Measurements from ENCODE around the gene VRTN.
"Not testable (repeated sequence)": the region's sequence is repeated elsewhere in the genome, so short reads cannot be mapped to it uniquely, and the experiment has no call there.

Gene VRTN

DNA sequence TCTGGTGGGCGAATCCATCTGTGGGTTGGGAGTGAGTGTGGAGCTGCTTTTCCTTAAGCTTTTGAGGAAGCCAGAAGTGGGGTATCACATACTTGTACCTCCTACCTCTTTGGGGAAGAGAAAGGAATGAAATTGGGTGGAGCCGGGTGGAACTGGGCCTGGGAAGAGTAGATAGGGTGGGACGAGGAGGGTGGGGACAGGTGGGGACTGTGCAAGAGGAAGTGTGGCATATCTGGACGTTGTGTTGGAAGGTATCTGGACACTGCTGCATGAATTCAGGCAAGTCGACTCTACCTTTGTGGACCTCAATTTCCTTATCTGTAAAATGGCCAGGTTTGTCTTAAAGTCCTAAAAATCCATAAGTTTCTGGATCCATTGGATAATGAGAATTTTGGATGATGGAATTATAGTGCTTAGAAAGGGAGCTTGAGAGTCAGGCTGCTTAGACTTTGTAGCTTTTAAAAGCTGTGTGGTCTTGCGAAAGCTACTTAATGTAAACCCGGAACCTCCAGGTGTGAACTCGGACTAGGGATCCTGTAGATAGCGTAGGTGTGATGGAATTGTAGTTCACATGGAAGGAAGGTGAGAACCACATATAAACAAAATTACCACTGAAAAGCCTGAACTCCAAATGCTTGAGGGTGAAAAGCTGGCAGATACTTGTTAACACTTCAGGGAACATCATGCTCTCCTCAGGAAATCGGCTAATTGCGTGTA lies 2.1 kb downstream of the VRTN start:
- DNase-seq: no peak

DNA sequence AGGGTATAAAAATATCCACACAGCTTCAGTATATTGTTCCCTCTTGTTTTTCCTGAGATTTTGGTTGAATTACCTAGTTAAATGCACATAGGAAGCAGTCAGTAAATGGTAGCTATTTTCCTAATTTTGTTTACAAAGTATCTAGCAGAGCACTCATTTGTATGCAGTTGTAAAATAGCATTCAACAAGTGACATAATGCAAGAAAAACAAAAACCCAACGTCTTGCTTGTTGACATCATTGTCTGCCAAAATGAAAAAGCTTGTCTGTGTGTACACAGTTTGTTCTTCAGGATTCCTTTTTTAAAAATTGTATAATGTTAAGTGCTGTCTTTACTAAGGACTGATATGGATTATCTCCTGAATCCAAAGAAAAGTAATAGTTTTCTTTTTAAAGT lies 2.7 kb downstream of the VRTN start:
- no peak for DNase-seq

DNA sequence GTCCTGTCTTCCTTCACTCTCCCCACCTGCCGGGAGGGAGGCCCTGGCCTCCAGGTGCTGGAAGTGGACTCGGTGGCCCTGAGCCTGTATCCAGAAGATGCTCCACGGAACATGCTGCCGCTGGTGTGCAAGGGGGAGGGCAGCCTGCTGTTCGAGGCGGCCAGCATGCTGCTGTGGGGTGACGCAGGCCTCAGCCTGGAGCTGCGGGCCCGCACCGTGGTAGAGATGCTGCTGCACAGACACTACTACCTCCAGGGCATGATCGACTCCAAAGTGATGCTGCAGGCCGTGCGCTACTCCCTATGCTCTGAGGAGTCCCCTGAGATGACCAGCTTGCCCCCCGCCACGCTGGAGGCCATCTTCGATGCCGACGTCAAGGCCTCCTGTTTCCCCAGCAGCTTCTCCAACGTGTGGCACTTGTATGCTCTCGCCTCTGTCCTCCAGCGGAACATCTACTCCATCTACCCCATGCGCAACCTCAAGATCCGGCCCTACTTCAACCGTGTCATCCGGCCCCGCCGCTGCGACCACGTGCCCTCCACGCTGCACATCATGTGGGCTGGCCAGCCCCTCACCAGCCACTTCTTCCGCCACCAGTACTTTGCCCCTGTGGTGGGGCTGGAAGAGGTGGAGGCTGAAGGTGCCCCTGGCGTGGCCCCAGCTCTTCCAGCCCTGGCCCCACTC lies 8.8 kb downstream of the VRTN start:
- DNase-seq: no peak

DNA sequence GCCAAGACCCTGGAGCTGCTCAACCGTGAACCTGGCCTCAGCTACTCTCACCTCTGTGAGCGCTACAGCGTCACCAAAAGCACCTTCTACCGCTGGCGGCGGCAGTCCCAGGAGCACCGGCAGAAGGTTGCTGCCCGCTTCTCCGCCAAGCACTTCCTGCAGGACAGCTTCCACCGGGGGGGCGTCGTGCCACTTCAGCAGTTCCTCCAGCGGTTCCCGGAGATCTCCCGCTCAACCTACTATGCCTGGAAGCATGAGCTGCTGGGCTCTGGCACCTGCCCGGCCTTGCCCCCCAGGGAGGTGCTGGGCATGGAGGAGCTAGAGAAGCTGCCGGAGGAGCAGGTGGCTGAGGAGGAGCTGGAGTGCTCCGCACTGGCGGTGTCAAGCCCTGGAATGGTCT lies 9.3 kb downstream of the VRTN start:
- DNase-seq: no peak

- no peak for DNase-seq
Measured at GRCh38 chr14:74358176-74358829, 10.0 kb downstream of the VRTN start.

DNA sequence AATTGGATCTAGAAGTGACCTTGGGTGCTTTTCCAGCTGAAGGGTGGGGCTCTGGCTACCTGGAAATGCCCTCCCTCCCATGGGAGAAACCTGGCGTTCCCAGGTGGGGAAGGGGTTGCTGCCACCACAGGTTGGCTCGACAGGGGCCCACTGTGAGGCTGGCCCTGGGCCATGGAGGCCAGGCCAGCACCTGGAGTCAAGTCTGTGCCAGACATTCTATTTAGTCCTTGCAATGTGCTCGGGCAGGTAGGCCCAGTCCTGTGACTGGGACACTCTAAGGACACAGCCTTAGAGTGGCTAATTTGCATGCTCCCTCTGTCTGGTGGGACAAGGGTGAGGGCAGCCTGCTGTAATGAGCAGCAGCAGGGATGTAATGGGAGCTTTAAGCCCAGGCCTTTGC lies 11.9 kb downstream of the VRTN start:
- DNase-seq: no peak

DNA sequence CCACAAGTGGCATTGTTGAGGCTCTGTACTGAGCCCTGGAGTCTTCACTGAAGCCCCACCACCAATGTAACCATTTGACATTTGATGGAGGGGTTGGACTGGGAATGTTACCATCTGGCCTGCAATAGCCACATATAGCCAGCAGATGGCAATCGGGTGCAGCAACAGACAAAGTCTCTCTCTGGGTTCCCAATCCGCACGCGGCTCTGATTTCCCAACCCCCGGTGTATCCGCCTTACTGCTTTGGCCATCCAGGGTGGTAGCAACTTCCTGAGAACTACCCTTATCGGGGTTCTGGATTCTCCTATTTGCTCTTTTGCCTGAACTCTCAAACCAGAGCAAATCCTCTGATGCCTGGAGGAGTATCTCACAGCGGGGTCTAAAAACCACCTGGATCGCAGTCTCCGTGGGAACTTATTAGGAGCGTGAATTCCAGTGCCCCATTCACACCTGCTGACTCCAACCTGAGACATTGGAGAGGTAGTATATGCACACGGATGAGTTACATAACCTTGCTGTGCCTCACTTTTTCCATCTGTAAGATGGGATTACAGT lies 14.2 kb downstream of the VRTN start:
- no peak for DNase-seq

DNA sequence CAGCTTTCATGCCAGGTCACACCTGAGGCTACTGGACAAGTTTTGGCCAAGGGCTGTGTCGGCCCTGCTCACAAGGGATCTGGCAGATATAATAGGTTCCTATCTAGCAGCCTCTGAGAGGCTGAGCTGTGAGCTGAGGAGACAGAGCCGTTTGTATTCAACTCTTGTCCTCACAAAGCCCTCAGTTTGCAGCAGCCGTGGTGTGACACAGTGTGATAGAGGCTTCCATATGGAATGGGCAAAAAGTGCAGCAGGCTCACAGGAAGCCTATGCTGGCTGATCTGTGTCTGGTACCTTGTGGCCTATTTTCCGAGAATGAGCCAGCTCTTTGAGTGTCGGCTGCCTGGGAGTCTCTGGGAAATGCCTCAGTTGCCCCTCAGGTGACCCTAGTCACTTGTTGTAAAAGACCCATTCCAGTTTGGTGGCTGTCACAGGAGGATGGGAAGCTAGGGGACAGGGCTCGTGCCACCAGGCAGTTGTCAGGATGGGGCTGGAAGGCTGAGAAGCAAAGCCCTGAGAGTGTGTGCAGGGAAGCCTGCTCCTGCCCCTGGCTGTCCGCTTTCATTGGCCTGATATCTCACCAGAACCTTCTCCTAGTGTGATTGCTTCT lies 16.1 kb downstream of the VRTN start:
- no peak for DNase-seq

DNA sequence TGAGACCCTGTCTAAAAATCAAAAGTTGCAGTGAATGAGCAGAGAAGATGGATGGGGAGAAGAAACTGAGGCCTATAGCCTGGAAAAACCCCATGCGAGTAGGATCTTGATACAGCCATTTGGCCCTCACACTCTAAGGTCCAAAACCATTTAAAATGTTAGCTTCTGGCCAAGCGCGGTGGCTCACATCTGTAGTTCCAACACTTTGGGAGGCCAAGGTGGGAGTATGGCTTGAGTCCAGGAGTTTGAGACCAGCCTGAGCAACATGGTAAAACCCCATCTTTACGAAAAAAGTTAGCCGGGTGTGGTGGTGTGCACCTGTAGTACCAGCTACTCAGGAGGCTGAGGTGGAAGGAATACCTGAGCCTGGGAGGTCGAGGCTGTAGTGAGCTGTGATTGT lies 19.8 kb downstream of the VRTN start:
- no peak for DNase-seq

GRCh38 chr14:74368441-74368840 lies 20.2 kb downstream of the VRTN start:
- no peak for DNase-seq

- no peak for DNase-seq
Measured at GRCh38 chr14:74377976-74378690, 29.9 kb downstream of the VRTN start.

DNA sequence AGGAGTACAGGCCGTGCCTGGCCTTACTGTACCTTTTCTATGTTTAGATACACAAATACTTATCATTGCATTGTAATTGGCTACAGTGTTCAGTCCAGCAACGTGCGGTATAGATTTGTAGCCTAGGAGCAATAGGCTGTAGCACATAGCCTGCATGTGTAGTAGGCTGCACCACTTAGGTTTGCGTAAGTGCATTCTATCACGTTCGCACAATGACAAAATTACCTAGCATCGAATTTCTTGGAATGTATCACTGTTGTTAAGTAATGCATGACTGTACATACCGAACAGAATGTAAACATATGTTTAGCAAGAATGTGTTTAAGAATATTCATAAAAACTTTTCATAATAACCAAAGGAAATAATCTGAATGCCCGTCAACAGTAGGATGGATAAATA lies 31.9 kb downstream of the VRTN start:
- DNase-seq: no peak

DNA sequence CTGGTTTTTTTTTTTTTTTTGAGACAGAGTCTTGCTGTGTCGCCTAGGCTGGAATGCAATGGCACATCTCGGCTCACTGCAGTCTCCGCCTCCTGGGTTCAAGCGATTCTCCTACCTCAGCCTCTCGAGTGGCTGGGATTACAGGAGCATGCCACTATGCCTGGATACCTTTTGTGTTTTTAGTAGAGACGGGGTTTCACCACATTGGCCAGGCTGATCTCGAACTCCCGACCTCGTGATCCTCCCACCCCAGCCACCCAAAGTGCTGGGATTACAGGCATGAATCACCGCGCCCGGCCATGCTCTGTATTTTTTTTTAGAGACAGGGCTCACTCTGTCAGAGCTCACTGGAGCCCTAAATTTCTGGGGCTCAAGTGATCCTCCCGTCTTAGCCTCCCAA lies 32.6 kb downstream of the VRTN start:
- DNase-seq: no peak

GRCh38 chr14:74381571-74381970 lies 33.3 kb downstream of the VRTN start:
- not testable (repeated sequence) for DNase-seq

DNA sequence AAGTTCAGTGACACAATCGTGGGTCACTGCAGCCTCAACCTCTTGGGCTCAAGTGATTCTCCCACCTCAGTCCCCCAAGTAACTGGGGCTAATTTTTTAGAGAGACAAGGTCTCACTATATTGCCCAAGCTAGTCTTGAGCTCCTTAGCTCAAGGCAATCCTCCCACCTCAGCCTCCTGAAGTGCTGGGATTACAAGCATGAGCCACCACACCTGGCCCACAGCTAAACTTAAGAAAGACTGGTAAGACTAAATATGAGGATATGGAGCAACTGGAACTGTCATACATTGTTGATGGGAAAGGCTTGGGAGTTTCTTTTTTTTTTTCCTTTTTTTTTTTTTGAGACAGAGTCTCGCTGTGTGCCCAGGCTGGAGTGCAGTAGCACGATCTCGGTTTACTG lies 34.0 kb downstream of the VRTN start:
- no peak for DNase-seq

DNA sequence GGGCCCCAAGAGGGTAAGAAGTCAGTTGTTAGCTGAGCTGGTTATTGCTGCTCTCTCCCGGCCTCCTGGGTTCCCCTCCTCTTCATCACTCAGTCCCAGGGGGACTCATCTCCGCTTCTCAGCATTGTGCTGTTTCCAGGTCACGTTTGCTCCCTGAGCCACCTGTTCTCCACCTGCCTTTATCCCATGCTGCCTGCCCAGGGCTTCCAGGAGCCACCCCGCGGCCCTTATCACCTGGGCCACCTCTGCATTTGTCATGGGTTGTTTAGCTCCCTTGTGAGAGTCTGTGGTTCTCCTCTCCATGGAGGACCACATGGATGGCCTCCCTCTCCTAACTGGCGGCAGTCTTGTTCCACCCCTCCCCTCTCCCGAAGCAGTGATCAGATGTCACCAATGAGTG lies 41.7 kb downstream of the VRTN start:
- DNase-seq: no peak

DNA sequence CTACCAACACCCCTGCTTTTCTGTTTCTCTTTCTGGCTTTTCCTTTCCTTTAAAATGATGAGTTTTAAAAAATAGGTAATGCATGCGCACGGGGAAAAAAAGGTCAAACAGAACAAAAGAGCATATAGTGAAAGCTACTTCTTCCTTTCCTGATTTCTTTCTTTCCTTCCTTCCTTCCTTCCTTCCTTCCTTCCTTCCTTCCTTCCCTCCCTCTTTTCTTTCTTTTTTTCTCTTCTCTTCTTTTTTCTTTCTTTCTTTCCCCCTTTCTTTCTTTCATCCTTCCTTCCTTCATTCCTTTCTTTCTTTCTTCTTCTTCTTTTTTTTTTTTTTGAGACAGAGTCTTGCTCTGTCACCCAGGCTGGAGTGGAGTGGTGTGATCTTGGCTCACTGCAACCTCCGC lies 42.2 kb downstream of the VRTN start:
- not testable (repeated sequence) for DNase-seq

- no peak for DNase-seq
Measured at GRCh38 chr14:74391479-74391878, 43.2 kb downstream of the VRTN start.

DNA sequence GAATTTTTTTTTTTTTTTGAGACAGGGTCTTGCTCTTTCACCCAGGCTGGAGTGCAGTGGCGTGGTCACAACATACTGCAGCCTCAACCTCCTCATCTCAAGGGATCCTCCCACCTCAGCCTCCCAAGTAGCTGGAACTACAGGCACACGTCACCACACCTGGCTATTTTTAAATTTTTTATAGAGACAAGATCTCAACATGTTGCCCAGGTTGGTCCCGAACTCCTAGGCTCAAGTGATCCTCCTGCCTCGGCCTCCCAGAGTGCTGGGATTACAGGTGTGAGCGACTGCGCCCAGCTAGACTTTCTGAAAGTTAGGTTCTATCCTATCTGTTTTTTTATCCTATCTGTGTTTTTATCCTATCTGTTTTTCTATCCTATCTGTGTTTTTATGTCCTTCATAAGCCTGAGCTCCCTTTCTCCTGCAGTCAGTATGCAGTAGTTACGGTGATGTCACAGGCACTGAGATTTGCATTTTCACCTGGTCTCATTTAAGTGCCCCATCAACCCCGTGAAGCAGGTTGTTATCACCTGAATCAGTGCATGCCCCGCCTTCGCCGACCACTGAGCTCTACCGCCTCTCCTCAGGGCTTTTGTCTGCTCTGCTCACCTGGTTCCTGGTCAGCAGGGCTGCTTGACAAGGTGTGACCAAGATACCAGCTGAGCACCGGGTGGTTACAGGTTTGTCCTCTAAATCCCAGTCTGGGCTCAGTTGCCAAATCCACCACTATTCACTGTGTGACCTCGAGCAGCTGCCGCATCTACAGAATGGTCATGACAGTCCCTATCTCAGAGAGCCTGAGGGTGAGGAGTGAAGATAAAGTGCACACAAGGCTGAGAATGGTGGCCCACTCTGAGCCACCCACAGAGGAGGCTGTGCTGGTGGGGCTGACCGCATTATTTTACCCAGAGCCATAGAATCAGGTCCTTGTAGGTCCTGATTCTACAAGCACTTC lies 44.6 kb downstream of the VRTN start:
- DNase-seq: no peak

DNA sequence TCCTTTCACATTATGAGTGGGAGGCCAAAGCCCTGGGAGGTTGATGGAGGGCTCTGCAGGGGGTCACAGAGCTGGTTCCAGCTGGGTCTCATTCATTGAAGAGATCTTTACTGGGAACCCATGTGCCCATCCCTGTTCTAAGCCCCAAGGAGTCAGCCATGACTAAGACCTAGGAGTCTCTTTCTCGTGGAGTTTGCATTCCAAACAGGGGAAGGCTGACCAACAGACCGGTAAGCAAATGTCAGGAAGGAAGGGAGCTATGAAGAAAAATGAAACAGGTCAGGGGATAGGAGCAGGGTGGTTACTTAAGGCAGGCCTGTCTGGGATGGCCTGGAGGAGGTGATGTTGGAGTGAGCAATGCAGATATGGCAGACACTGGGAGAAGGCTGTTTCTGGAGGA lies 46.3 kb downstream of the VRTN start:
- DNase-seq: no peak

DNA sequence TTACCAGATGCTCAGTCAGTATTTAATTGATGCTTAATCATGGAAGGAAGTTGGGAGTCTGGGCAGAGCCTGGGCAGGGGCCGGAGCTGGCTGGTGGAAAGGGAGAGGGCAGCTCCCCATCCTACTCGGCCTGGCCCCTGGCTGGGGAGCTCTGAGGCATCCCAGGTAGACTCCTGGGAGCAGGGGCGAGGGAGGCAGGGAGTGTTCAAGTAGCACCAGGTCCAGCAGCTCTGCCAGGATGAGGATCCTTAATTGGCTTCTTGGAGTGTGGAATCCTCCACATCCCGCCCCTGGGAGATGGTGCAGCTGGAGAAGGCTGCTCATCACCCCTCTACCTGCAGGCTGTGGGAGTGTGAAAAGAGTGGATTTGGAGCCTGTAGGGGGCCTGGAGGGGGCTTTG lies 46.8 kb downstream of the VRTN start:
- no peak for DNase-seq

Measured in SIG-M5 (cell line).